K562 (cell line): ENCODE data around the gene ANXA4. TPM values are rescaled to one million over a fixed set of nuclear protein-coding genes. Genes with fewer than 3 reads are reported as not detected.
A peak's percentile ranks its signal among the peaks of the same experiment; 100 is the strongest.

Experiments
- ATAC-seq: fragments of 200-7000 bp; cut with Tn5 transposase; 3 replicates; pipeline ENCODE4 v1.9.1; 2020; ENCODE audit warnings: moderate library complexity
- BruUV-seq: library from RNA; stranded (reverse); fragments of 400-500 nt; replicated peaks from 2 replicates; lab custom pipeline; 2021; lab: Mats Ljungman, UMichigan
- CTCF ChIA-PET: fragments of 300-600 bp; formaldehyde crosslinking; extraction: SDS; loops from one replicate; lab custom pipeline; 2021; ENCODE audit warnings: low intra/inter-chr PET ratio; lab: Yijun Ruan, JAX
- POLR2A ChIA-PET: fragments of 300-600, 350-650 bp; sonication (Branson Sonifier 250); formaldehyde crosslinking; extraction: SDS; loops from one replicate; lab custom pipeline; 2021; ENCODE audit warnings: antibody characterized with exemption, inconsistent platforms; lab: Yijun Ruan, JAX
- DNase-seq, 4 experiments: peaks; one replicate each; pipeline versions ENCODE4 v3.0.0 to v3.0.0-alpha.2; 2011 to 2018; ENCODE audit warnings: low spot score in 3 of 4, mixed read lengths in 3 of 4; ENCODE audit errors: extremely low read depth in 1 of 4
- FAIRE-seq: peaks from 2 replicates; lab custom pipeline; 2011; peaks lifted over from hg19 to GRCh38; lab: Jason Lieb, UNC
- H2AFZ ChIP-seq: 2 replicates; pipeline ENCODE4 v1.6.0; 2011; ENCODE audit warnings: low read depth, low read length, control low read depth, inconsistent platforms
- H3K27ac ChIP-seq: fragments of 200-600 bp; 3 replicates; pipeline ENCODE4 v1.8.0; 2011; ENCODE audit warnings: low read depth, mild to moderate bottlenecking, control low read depth, inconsistent platforms, low read length, moderate library complexity, mixed read lengths; ENCODE audit errors: extremely low read depth
- H3K27me3 ChIP-seq, 2 experiments: fragments of 300-600 bp in 1 of 2; 2 replicates in 1 of 2; 3 replicates in 1 of 2; pipeline versions ENCODE4 v1.6.0 to v1.8.0; 2011; ENCODE audit warnings: inconsistent platforms in 2 of 2, low read length in 2 of 2, mild to moderate bottlenecking in 1 of 2, mixed read lengths in 1 of 2, moderate library complexity in 1 of 2; ENCODE audit not compliant: control insufficient read depth in 2 of 2, insufficient read depth in 2 of 2
- H3K36me3 ChIP-seq: fragments of 300-600 bp; 3 replicates; pipeline ENCODE4 v1.8.0; 2011; ENCODE audit warnings: mild to moderate bottlenecking, low read length, inconsistent platforms; ENCODE audit not compliant: control insufficient read depth, insufficient read depth
- H3K4me1 ChIP-seq, 2 experiments: fragments of 200-600 bp in 1 of 2; replicated peaks in 1 of 2; 2 replicates in 1 of 2; 3 replicates in 1 of 2; pipeline versions ENCODE4 v1.5.1 to v1.8.0; 2011; ENCODE audit warnings: inconsistent platforms in 2 of 2, low read length in 2 of 2, mild to moderate bottlenecking in 1 of 2, mixed read lengths in 1 of 2, moderate library complexity in 1 of 2; ENCODE audit not compliant: control insufficient read depth in 2 of 2, insufficient read depth in 2 of 2
- H3K4me2 ChIP-seq: 2 replicates; pipeline ENCODE4 v1.6.1; 2011; ENCODE audit warnings: low read length, control low read depth, inconsistent platforms, mixed read lengths; ENCODE audit not compliant: insufficient read depth
- H3K4me3 ChIP-seq: fragments of 200-600 bp; sonication (generic), shearing (Covaris generic); 2 replicates; pipeline ENCODE4 v1.5.1; 2016; ENCODE audit warnings: control low read depth, inconsistent platforms
- H3K79me2 ChIP-seq: fragments of 200-600 bp; 3 replicates; pipeline ENCODE4 v1.8.0; 2011; ENCODE audit warnings: low read length, inconsistent platforms; ENCODE audit not compliant: control insufficient read depth, insufficient read depth
- H3K9ac ChIP-seq, 2 experiments: 2 replicates each; pipeline versions ENCODE4 v1.6.0 to v1.6.1; 2011; ENCODE audit warnings: low read depth in 2 of 2, low read length in 2 of 2, control low read depth in 1 of 2, inconsistent platforms in 1 of 2, mild to moderate bottlenecking in 1 of 2, mixed read lengths in 1 of 2; ENCODE audit not compliant: insufficient read depth in 1 of 2
- H3K9me1 ChIP-seq: one replicate; pipeline ENCODE4 v1.6.0; 2011; ENCODE audit warnings: inconsistent platforms, mild to moderate bottlenecking, low read length, moderate library complexity; ENCODE audit not compliant: control insufficient read depth, insufficient read depth
- H3K9me3 ChIP-seq: replicated peaks from 2 replicates; pipeline ENCODE4 v1.5.1; 2011; ENCODE audit warnings: low read depth, low read length, inconsistent platforms; ENCODE audit not compliant: control insufficient read depth, insufficient read depth
- H4K20me1 ChIP-seq: replicated peaks from 2 replicates; pipeline ENCODE4 v1.6.1; 2011; ENCODE audit warnings: low read length, inconsistent platforms, mixed read lengths; ENCODE audit not compliant: control insufficient read depth, insufficient read depth
- DPF2 ChIP-seq: fragments of 450-650 bp; IDR thresholded peaks from 2 replicates; pipeline ENCODE4 v1.6.1; 2016
- MBD1 ChIP-seq: fragments of 250-450 bp; sonication (Bioruptor Pico); IDR thresholded peaks from 2 replicates; pipeline ENCODE4 v1.8.0; 2022; ENCODE audit warnings: inconsistent platforms
- MED1 ChIP-seq: sonication (generic); formaldehyde crosslinking; IDR thresholded peaks from 2 replicates; pipeline ENCODE4 v1.8.1; 2023; ENCODE audit warnings: missing genetic modification reagents, borderline replicate concordance
- NCOA2 ChIP-seq, 2 experiments: fragments of 450-650 bp; IDR thresholded peaks; 2 replicates each; pipeline ENCODE4 v1.6.1; 2018; ENCODE audit warnings: mild to moderate bottlenecking in 2 of 2, moderate library complexity in 1 of 2; ENCODE audit not compliant: partially characterized antibody in 2 of 2
- NONO ChIP-seq, 2 experiments: fragments of 200-400 bp in 1 of 2; fragments of 450-650 bp in 1 of 2; formaldehyde crosslinking in 1 of 2; IDR thresholded peaks; 2 replicates each; pipeline ENCODE4 v1.6.1; 2017; ENCODE audit warnings: low read depth in 2 of 2, mild to moderate bottlenecking in 2 of 2, moderate library complexity in 2 of 2, low read length in 1 of 2
- TGIF2 ChIP-seq: sonication (generic); formaldehyde crosslinking; IDR thresholded peaks from 2 replicates; pipeline ENCODE4 v1.8.1; 2022; ENCODE audit warnings: mild to moderate bottlenecking, missing genetic modification reagents, moderate library complexity
- UBTF ChIP-seq, 2 experiments: IDR thresholded peaks; 2 replicates each; pipeline ENCODE4 v1.6.1; 2012; ENCODE audit warnings: improper control_type of control experiment in 2 of 2, low read depth in 2 of 2, low read length in 2 of 2, borderline replicate concordance in 1 of 2
- YY1 ChIP-seq, 3 experiments: IDR thresholded peaks; 2 replicates each; pipeline ENCODE4 v1.6.1; 2011; ENCODE audit warnings: low read length in 2 of 3, mild to moderate bottlenecking in 2 of 3, moderate library complexity in 2 of 3, borderline replicate concordance in 1 of 3, control low read depth in 1 of 3, low read depth in 1 of 3; ENCODE audit not compliant: insufficient read depth in 3 of 3, insufficient replicate concordance in 2 of 3, control insufficient read depth in 1 of 3, insufficient read length in 1 of 3; ENCODE audit errors: extremely low read depth in 1 of 3
- ZNF23 ChIP-seq: fragments of 250-450 bp; sonication (Bioruptor Pico); IDR thresholded peaks from 2 replicates; pipeline ENCODE4 v1.4.0; 2020; ENCODE audit warnings: mild to moderate bottlenecking
- ZNF384 ChIP-seq: IDR thresholded peaks from 2 replicates; pipeline ENCODE4 v1.6.1; 2012; ENCODE audit warnings: low read depth, low read length, improper control_type of control experiment
- ZNF77 ChIP-seq: fragments of 250-450 bp; sonication (Bioruptor Pico); IDR thresholded peaks from 2 replicates; pipeline ENCODE4 v1.5.0; 2020
- WGBS: fragments of 100-300 bp; shearing (Covaris generic); methylation state at CpG from one replicate; pipeline ENCODE4 v1.1.6; 2016; ENCODE audit warnings: low coverage, mixed read lengths; ENCODE audit not compliant: insufficient coverage; ENCODE audit errors: missing lambda C conversion rate; 5-methylcytosine and 5-hydroxymethylcytosine counted together
- in situ Hi-C: fragments of 300-500 bp; cut with MboI; formaldehyde crosslinking; loops from 4 replicates; pipeline ENCODE4 v1.15.0; 2018; ENCODE audit warnings: inconsistent platforms, mixed read lengths
- intact Hi-C: fragments of 100-400 bp; cut with micrococcal nuclease; formaldehyde crosslinking; loops from 2 replicates; pipeline ENCODE4 v1.14.2; 2022
- polyA plus RNA-seq, 8 experiments: library from polyadenylated mRNA; depleted of rRNA in 4 of 8; stranded (reverse) in 5 of 8; unstranded in 3 of 8; fragments of >200 nt; fragmentation: Nextera tagmentation in 2 of 8; fragmentation: Illumina TruSeq in 1 of 8; extraction: Ambion mirVana in 2 of 8; extraction: Trizol in 1 of 8; gene quantifications; 2 replicates each; pipeline versions ENCODE4 v1.2.1 to v1.2.3, GENCODE V29; 2011 to 2014; ENCODE audit warnings: inconsistent platforms in 1 of 8, missing spikeins in 1 of 8
- total RNA-seq, 7 experiments: library from RNA; depleted of rRNA in 6 of 7; stranded (reverse); fragments of >200 nt in 6 of 7; fragmentation: Illumina TruSeq in 2 of 7; extraction: Trizol in 2 of 7; gene quantifications; 2 replicates each; pipeline versions ENCODE4 v1.2.1 to v1.2.3, GENCODE V29; 2011 to 2021; ENCODE audit warnings: low replicate concordance in 1 of 7

The ANXA4 gene
- total and polyA plus RNA-seq, 9 of the 15 experiments (the other 6 are each of a cell fraction or from before 2014, with no cell fraction given): 3.4 to 13.6 (median 11.6) TPM

- peak in 2 of 3 experiments; percentile 38 to 66 for TF ChIP-seq YY1 (IDR thresholded peaks at IDR 0.05; ENCODE audit: borderline replicate concordance in 1 of 3, control insufficient read depth in 1 of 3, extremely low read depth in 1 of 3, insufficient read depth in 3 of 3, insufficient read length in 1 of 3, insufficient replicate concordance in 2 of 3, low read depth in 1 of 3, low read length in 2 of 3)
Observed at GRCh38 chr2:69829256-69830044, 87.5 kb downstream of the ANXA4 start, which contains the start of gene GMCL1 (continued).

DNA sequence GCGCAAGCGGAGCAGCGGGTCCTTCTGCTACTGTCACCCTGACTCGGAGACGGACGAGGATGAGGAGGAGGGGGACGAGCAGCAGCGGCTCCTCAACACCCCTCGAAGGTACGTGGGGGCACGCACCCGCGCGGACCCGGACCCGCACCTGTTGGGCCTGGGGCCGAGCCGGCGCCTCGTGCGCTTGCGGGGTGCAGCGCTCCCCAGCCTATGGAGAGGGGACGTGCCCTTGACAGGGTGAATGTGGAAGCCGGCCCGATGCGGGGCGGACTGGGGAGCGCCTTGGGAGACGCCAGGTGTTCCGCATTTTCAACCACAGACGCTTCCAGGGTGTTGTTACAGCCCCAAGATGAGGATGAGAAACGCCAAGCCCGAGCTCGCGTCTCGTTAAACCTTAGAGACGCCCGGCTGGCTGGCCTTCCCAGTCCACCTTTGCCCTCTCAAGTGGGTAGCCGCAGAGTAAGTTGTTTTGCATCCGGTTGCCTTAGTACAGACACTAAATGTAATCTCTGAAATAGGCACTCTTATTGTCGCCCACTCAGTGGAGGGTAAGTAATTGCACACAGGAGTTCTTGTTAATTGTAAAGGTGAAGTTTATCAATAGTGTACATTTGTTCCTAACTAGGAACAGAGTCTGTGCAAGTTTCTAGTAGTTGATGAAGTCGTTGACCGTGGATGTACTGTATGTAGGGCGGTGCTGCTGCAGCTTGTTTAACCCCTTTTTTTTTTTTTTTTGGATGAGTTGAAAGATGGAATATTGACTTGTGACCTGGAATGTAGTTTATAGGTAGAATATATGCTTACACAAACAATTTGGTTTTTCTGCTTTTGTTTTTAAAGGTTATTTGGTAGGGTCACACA lies 88.3 kb downstream of the ANXA4 start:
- H2AFZ ChIP-seq: peak overlapping the region; percentile 98
- peak overlapping the region; percentile 64 to 94 for H3K9ac ChIP-seq
- H4K20me1 ChIP-seq: no peaks in the 10 kb centered on the region
- H3K4me2 ChIP-seq: peak overlapping the region; percentile 93
- H3K79me2 ChIP-seq: peaks cover 58% of the 10 kb centered on the region
- no peaks in the 10 kb centered on the region for H3K27me3 ChIP-seq
- in situ Hi-C loops (no loop called here), intact Hi-C loops (no loop called here)
- 2% methylated on average over 44 of the region's 45 CpGs for WGBS
- H3K9me3 ChIP-seq: no peaks in the 10 kb centered on the region
- H3K27ac ChIP-seq: peak overlapping the region; percentile 70
- ChIA-PET POLR2A (interaction anchor here (0.7 to 0.9 kb wide), 2 partner anchors 14 to 46 kb away, joined by 3 to 4 read pairs; no protein-coding TSS in a partner anchor), CTCF (interaction anchor here (0.6 kb wide), 1 partner anchor 445 kb away, joined by 3 read pairs; no protein-coding TSS in a partner anchor)
- DNase-seq (peak; percentile 28 to 59 (median 32)), FAIRE-seq (peak; percentile 70), ATAC-seq (peak; percentile 58)
- H3K4me3 ChIP-seq: peak overlapping the region; percentile 75
- BruUV-seq: no TSS peak
- H3K36me3 ChIP-seq: peaks cover 12% of the 10 kb centered on the region; the same call in 2 of the 3 replicates
- H3K9me1 ChIP-seq: no peaks in the 10 kb centered on the region
- peaks cover 17 to 26% of the 10 kb centered on the region in 2 experiments for H3K4me1 ChIP-seq
- TF ChIP-seq ZNF23 (CRISPR knock-in tag) (no peak), MED1 (0 out of 2 replicates have a peak, but pooled peaks have one; percentile 30), ZNF77 (CRISPR knock-in tag) (no peak), DPF2 (0 out of 2 replicates have a peak, but pooled peaks have one; percentile 40), UBTF (IDR thresholded peaks at IDR 0.05; ENCODE audit: borderline replicate concordance in 1 of 2, low read depth in 2 of 2, low read length in 2 of 2) (peak in 1 of 2 experiments; percentile 37; a peak in 1 of 4 replicates), MBD1 (no peak), NCOA2 (IDR thresholded peaks at IDR 0.05; ENCODE audit: partially characterized antibody in 2 of 2) (no peak), NONO (IDR thresholded peaks at IDR 0.05; ENCODE audit: low read depth in 2 of 2, low read length in 1 of 2) (no peak), ZNF384 (peak; percentile 81), TGIF2 (peak; percentile 80; the same call in 1 of the 2 replicates)
